Stimulated activated naive CD8-positive, alpha-beta T cell treated with anti-CD3 and anti-CD28 coated beads, Interleukin-15, Interleukin-2, amounts not matched to agents 100 U/mL and 50 U/mL, for 24 hours (primary cell): ENCODE measurements around the gene PON2.
A peak's percentile ranks its signal among the peaks of the same experiment; 100 is the strongest.
"Not testable (repeated sequence)": the region's sequence is repeated elsewhere in the genome, so short reads cannot be mapped to it uniquely, and the experiment has no call there.

ENCODE experiments used
- ATAC-seq: fragments of 150-1000 bp; cut with Tn5 transposase; one replicate; pipeline ENCODE4 v1.10.0; 2021
- DNase-seq: peaks from one replicate; pipeline ENCODE4 v3.0.0; 2021

The PON2 gene

DNA sequence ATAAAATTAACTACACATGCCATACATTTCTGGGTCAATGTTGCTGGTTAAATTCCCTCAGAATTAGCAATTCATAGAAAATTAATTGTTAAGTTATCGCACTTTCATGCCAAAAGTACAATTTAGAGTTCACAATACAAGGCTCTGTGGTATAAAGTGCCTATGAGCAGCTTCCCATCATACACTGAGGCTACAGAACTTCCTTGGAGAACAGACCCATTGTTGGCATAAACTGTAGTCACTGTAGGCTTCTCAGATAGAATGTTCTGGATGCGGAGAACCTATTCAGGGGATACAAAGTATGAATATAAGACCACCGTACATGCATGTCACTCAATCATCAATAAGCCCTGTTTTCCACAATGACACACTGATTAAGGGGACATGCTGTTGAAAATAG lies 29.6 kb downstream of the PON2 start:
- no peak for ATAC-seq
- no peak for DNase-seq

DNA sequence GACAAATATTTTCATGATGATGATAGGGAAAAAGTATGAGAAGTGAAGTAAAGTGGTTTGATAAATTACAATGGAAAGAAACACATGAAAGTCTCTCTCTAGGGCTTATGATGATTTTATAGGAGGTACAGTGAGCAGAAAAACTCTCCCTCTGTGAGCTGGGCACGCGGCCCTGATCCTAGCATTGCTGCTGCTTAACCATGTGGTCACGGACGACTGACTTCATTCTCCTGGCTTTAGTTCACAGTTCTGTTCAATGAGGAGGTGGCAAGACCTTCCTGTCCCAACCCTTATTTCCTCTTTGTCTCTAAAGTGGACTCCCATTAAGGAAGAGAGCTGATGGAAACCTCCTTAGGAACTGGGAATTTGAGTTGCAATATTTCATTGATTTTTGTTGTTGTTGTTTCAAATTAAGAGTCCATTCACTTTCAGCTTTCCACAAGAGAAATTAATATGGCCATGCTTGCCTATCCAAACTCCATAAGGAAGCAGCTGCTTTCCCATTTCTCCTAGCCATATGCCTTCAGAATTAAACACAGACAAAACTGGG lies 30.4 kb downstream of the PON2 start:
- DNase-seq (no peak), ATAC-seq (no peak)

DNA sequence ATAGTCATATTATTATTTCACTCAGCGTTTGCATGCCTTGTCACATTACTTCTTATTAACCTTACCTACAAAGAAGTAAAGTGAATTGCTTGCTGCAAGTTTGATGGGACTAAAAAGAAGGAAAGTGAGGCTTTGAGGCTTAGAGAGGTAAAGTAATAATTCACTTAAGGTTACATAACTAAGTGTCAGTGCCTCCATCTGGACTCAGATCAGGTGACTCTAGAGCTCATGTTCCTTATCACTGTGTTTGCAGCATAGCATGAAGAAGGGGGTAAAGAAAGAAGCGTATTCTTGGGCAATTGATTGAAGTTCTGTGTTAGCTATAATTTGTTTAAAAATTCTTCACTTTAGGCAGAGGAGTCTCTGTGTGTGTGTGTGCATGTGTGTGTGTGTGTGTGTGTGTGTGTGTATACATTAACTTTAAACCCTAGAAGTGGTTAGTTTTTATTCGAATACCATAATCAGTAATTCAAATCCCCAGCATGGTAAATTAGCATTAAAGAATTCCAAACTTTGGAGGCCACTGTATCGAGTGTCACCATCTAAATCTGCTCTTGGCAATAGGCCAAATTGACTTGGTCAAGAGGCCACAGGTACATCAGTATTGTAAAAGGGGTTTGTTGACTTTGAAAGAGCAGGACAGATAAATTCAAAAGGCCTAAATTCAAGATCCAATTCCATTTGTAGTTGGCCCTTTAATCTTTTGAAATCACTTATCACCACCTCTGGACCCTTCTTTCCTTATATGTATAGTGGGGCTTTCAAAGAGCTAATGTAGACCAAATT lies 36.5 kb downstream of the PON2 start:
- ATAC-seq (no peak), DNase-seq (no peak)

DNA sequence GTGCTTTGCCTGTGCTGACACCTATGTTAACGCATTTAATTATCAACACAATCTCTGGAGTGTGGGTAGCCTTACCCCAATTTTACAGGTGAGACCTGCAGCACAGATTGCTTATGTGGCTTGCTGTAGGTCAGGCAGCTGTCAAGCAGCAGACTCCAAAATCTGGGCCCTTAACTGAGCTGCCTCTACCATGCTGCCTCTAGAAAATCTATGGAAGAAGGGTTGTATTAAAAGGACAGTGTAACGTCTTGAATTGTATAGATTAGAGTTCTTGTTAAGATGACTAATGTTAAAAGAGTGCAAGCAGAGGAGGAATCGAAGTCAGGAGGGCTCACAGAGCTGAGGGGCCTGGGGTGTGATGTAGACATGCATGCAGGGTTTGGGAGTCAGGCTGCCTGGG lies 37.4 kb downstream of the PON2 start:
- no peak for ATAC-seq
- no peak for DNase-seq

DNA sequence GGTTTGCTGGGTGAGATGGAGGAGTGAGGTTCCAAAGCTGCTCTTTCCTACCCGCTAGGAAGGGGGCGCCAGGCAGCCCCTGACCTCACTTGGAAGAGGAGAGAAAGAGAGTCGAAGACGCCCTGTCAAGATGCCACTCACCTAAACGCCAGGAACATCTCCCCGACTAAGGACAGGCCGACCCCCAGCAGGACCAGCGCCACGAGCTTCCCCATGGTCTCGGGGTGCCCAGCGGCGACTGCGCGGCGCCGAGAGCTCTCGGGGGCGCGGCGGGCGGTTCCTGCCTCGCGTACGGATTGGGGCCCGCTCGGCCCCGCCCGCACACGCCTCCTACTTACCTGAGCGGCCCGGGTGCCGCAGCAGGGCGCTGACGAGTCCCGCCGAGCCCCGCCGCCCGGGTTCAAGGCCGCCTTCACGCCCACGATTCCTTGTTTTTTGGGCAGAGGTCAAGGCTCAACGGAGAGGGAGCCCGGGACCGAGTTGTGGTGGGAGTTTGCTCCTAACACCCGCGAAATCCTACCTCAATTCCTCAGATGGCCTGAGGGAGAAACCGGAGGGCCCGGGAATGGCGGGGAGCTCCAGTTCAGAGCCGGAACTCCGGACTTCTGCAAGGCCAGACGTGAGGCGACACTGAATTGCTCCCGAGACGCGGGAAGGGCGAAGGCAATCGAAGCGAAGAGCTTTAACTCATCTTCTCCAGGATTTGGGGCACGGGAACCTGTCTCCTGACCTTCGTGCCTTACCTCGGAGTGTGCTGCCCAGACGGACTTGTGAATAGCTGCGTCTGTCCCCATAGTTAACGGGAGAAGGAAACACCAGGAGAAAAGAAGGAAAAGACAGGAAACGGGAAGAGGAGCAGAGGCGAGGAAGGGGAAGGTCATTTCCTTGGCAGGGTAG lies 38.4 kb downstream of the PON2 start, which contains the start of gene PON3:
Gene PON3, minus strand, starts transcription at position 240 of the 897 bp plus-strand sequence. Its CDS starts 25 bp downstream, at position 215.
- peak; percentile 26 for DNase-seq
- ATAC-seq, result peak; percentile 84

DNA sequence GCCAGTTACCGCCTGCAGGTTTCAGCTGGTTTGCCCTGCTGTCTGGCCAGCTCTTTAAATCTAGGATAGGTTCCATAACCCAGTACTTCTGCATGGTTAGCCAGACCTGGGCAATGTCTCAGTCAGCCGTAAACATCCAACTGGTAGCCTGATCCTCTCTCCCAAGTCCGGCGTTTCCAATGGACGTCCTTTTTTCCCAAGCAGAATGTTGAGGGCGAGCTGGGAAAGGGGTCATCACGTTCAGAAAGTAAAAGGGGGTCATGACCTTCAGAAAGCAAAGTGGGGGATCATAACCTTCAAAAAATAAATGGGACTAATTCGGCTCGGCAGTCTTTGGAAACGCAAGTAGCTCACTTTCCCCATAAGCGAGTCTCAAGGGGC lies 39.1 kb downstream of the PON2 start:
- ATAC-seq, result no peak
- DNase-seq, result no peak

DNA sequence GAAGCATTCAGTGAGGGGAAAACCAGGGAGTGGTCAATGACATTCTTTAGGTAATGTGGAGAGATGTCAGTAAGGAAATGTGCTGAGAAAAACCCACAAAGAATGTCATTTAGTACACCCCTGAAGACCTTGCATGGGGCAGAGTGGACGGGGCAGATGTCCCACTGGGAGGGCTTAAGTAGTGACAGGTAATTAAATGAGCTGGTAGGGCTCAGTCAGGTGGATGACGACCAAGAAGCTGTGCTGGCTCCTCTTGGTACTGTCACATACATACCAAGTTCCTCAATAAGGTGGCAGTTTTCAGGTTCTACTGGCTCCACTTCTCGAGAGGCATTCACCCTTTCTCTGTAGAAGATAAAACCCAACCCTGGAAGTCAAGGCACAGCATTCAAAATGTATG lies 40.5 kb downstream of the PON2 start:
- DNase-seq (no peak), ATAC-seq (no peak)

DNA sequence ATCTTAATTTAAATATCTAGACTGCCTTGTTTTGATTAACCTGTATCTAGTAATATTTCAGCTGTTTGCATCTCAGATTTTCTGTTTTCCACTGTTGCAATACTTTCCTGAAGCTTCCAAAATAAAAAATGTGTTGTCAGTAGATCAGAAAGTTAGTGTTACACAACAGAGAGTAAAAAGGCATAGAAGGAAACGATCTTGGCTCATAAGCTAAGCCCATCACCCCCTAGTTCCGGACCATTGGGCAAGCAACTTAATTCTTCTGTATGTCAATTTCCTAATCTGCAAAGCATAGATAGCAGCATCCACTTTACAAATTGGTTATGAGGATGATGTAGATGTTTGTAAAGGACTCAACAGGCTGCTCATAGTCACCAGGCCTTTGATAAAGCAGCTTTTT lies 43.1 kb downstream of the PON2 start:
- ATAC-seq (no peak), DNase-seq (no peak)

DNA sequence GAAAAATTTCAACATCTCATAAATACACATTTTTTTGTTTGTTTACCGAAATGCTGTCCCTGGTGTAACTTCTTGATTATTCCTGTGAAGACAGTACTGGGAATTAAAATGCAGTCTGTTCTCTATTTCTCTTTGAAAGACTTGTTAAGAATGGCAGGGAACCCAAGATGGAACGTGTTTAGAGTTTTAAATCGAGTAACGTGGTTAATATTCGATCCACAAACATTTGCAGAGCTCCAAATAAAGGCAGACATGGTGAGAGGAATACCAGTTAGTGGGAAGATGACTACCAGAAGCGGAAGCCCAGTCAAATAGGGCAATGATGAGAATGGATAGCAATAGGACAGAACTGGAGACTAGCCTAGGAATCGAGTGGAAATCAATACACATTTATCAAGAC lies 45.3 kb downstream of the PON2 start:
- DNase-seq (no peak), ATAC-seq (no peak)

DNA sequence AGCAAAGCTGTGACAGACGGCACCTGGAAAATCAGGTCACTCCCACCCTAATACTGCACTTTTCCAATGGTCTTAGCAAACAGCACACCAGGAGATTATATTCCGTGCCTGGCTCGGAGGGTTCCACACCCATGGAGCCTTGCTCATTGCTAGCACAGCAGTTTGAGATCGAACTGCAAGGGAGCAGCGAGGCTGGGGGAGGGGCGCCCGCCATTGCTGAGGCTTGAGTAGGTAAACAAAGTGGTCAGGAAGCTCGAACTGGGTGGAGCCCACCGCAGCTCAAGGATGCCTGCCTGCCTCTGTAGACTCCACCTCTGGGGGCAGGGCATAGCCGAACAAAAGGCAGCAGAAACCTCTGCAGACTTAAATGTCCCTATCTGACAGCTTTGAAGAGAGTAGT lies 55.4 kb downstream of the PON2 start:
- DNase-seq, ATAC-seq: not testable (repeated sequence)

DNA sequence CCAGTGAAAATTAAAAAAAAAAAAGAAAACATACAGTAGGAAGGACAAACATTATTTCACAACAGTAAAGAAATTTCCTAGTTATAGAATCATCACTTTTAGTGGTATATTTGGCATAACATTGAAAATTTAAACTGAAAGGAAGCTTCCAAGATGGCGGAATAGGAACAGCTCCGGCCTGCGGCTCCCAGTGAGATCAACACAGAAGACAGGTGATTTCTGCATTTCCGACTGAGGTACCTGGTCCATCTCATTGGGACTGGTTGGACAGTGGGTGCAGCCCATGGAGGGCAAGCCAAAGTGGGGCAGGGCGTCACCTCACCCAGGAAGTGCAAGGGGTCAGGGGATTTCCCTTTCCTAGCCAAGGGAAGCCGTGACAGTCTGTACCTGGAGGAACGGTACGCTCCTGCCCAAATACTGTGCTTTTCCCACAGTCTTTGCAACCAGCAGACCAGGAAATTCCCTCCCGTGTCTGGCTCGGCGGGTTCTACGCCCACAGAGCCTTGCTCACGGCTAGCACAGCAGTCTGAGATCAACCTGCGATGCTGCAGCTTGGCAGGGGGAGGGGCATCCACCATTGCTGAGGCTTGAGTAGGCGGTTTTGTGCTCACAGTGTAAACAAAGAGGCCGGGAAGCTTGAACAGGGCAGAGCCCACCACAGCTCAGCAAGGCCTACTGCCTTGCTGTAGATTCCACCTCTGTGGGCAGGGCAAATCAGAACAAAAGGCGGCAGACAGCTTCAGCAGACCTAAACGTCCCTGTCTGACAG lies 58.0 kb downstream of the PON2 start:
- no peak for ATAC-seq
- DNase-seq, result no peak

DNA sequence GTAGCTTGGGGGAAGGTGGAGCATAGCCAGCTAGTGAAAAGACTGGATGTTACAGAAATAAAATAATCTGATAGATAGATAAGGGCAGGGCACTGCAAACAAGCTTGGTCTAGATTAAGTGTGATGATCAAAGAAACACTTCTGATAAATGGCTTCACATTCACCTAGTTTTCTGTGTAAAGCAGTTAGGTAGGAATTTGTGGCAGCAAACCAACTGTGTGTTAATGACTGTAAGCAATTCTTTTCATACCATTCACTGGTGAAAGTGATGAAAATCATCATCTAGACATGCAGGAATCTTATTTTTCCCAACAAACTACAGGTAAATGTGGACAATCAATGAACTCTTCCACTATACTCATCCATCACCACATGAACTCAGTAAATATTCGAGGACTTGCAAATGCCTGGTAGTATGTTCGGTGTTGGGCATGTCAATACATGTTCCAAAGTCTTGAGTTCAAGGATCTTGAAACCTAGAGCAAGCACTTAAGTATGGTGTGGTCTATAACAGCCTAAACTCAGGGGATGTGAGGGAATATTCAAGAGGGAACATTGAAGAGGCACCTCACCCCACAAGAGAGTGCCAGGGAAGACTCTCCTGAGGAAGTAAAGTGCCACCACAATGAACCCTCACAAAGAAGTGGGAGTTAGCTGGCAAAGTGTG lies 59.1 kb downstream of the PON2 start:
- no peak for ATAC-seq
- no peak for DNase-seq

DNA sequence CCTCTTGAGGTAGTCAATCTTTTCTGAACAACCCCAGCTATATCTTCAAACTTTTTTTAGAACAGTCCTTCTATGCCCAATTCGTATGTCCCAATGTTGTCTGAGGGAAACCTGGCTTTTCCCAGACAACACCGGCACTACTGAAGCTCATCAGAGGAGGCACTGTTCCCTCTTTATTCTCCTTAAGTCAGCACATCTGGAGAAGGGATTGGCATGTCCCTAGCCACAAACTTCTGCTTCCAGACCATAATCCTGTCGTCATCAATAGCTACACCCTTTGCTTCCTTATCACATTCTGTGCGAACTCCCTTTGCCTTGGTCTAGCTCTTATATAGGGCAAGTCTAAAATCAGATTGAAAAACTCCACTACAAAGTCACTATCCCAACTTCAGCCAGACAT lies 61.5 kb downstream of the PON2 start:
- ATAC-seq (no peak), DNase-seq (no peak)

DNA sequence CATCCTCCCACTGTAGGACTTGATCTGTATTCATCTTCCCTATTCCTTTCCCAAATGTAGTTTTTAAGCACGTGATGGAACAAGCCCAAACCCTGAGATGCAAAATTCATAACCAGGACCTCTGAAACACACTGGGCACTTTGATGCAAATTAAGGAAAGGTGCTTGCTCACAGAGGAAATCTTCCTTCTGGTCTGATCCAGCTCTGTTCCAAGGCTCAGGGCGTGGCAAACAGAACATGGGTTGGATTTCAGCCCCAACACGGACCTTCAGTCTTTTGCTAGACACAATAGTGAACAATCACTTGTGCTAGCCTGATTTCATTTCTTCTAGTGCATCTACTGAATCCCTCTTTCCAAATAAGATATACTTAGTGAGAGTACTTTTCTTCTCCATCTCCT lies 66.6 kb downstream of the PON2 start:
- no peak for DNase-seq
- no peak for ATAC-seq

DNA sequence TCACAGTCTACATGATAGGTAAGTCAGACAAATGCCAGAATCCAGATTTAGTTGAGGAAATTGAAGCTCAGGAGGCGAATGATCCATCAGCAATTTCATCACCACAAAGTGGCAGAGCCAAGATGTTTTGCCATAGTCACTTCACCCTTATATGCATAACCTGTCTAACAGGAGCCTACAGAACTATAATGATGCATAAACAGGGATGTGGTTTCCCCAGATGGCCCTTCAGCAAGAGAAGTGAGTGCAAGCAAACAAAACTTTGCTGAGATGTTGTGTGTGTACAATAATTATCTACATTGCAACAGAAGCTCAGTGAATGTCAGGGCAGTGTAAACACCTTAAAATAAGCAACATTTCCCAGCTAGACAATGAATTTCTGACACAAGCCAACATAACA lies 67.2 kb downstream of the PON2 start:
- DNase-seq, result no peak
- no peak for ATAC-seq

DNA sequence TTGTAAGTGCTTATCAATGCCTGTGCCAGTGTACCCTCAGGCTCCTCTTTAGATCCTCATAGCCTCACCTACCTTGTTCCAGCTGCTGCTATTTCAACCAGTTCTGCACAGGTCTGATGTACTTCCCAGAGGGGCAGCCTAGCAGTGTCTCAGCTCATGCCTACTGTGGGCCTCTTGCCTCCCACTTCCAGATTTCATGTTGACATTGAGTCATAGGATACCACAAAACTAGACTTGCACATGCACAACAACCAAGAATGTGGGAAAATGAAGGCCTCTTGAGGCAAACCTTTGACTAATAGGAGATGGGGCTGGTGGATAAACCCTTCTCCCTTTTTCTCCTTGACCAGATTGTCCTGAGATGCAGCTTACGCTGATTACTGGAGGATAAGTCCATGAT lies 69.7 kb downstream of the PON2 start:
- no peak for DNase-seq
- ATAC-seq, result no peak

DNA sequence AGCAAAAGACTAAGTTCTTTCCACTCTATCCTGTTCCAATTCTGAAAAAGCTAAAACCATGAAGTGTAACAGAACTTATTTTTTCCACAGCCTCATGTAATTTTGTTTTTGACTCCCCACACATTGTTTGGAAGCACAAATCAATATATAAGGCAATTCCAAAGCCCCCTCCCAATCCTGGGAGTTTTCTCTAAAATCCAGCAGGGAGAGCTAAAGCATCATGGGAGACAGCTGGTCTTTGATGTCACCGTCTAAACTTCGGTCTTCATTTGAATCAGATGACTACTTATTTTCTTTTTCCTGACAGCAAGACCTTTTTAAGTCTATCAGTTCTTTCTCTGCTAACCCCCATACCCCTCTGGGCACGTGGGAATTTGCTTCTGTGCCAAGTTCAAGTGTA lies 77.2 kb downstream of the PON2 start:
- DNase-seq (no peak), ATAC-seq (no peak)
